ENCODE measurements around the gene RGS1.

RGS1 gene

DNA sequence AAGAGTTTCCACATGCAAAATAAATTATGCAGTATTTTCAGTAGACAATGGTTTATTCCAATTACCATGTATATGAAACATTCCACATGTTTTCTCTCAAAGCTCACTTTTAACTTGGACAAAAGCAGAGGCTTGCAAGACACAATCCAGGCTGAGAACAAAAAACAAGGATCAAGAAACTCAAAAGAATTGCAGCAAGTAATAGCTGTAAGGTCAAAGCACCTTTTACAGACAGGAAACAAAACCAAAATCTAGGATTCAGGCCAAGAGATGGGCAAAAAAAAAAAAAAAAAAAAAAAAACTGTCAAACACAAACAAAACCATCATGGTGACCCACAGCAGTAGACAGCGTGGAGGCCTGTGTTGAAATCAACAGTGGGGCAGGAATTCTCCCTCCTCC, 9.3 kb downstream of the RGS1 start:
- no peak for DNase-seq

DNA sequence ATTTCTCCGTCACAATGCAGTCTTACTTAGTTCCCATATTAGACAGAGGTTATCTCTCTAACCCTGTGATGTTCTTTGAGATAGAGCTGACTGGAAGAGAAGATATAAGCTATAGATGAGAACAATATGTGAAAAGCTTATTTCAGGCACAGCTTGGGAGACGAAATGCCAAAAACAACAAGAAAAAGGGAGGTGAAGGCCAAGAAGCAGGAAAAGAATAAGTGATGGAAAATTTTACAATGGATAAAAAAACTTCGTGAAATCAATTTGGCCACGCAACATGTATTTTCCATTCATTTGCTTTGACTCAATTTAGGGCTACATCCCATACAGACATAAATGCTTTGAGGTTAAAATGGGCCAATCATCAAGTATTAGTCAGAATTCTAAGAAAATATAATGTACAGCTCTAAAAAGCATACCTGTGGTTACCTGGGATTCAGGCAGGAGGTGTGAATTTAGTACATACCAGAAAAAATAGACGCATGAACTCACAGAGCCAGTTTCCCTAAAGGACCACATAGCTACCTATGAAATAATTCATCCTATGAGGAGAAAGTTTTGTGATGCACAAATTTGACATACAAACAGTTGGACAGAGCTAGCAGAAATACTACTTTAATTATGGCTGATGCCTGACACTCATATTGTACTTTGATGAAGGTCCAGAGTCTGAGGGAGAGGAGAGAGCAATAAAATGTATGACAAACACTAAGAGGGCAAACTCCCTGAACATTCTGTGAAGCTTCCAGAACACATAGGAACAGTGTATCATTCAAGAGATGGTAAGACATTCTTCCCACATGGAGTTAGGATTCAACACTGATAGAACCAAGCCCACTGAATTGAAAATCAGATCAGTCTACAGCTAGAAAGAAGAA, 12.1 kb downstream of the RGS1 start:
- no peak for DNase-seq

DNA sequence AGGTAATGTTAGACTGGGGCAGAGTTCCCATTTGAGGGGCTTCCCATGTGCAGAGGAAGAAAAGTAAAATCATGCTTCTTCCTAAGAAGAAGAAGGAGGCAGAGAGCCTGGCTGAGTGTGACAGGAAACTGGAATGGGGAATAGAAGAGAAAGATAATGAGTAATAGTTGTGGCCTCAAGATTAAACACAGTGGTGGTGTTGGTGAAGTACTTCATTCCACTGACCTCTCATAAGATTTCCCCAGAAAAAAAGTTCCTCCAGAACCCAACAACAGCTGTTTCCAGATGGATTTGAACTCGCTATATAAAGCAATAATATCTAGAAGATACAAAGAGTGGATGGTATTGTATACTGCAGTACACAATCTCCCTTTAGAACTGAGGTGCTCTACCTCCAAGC, 13.0 kb downstream of the RGS1 start:
- no peak for DNase-seq

DNA sequence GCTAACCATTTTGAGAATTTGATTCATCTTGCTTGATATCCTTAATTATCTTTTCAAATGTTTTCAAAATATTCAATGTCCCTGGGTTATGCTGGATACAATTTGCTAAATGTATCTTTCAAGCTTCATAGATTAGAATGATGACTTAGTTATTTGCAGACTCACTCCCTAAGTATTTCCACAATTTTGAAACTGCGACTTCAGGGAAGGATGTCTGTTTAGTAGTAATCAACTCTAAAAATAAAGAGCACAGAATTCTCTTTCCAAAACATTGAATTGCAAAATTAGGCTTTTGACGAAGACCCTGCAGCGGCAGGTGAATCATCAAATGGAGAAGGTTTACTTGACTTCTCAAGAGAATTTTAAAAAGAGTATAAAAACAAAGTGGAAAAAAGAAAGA, 14.2 kb downstream of the RGS1 start:
- no peak for DNase-seq

DNA sequence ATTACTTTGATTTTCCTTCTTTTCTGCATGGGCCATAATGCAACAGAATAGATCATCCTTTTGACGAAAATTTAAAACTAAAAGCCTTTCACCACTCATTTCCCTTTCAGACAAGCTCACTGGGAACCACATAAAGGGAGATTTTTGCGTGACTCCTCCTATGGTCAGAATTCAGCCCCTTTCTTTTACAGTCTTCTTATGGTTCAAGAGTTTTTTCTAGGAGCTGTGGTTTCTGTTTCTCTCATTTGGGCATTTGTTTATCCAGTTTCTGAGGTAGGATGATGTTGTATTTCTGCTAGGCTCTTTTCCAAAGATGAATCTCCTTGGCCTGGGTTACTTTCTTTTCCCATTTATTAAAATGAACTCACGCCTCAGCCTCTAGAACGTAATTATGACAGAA, 16.9 kb downstream of the RGS1 start:
- DNase-seq, result no peak

DNA sequence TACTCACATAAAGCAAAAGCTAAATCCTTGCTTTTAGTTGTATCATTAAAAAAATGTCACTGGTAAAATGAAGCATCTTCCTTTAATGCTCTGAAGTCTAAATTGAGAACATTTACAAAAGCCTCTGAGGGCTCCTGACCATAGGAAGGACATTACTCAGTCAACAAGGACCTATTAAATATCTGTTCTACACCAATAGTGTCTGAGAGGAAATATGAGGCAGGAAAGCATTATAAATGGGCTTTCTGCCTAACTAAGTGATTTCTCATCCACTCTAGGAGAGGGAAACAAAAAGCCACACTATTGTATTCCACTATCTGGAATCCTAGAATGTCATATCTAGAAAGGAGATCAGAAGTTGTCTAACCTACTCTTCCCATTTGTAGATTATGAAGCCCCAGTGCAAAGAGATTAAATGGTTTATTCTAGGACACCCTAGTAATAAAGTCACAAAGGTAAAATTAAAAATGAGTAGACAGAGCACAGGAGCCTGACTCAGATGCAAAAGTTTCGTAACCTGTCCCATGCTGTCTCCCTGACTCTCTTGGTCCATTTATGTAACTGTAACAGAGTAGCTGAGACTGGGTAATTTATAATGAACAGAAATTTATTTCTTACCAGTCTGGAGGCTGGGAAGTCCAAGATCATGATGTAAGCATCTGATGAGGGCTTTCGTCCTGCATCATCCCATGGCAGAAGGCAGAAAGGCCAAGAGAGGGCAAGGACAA, 17.6 kb downstream of the RGS1 start:
- no peak for DNase-seq

DNA sequence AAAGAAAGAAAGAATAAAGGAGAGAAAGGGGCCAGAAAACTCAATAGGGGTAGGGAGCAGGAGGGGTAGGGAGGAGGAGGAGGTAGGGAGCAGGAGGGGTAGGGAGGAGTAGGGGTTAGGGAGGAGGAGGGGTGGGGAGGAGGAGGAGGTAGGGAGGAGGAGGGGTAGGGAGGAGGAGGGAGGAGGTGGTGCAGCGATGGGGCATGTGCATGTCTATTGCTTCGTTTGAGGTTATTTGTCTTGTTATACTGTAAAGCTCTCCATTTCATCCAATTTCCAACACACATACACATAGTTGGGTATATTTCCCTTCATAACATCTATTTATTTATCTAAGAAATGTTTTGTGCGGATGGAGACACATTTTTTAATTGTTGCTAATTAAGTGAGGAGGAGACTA, 19.7 kb downstream of the RGS1 start:
- DNase-seq, result no peak

DNA sequence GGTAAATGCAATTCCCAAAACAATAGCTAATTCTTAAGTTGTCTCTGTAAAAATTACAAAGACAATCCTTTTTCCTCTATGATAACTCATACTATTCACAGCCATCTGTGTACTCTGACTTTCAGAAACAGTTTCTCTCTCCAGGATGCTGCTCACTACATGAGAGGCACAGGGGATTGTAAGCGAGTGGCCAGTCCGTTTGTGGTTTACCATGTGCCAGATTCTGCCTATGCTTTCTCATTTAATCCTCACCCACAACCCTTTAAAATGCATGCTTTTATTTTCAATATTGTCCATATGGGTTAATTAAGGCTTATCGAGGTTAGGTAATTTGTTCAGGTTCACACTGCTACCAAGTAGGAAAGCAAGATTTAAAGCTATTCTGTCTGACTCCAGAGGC, 23.0 kb downstream of the RGS1 start:
- DNase-seq, result no peak

DNA sequence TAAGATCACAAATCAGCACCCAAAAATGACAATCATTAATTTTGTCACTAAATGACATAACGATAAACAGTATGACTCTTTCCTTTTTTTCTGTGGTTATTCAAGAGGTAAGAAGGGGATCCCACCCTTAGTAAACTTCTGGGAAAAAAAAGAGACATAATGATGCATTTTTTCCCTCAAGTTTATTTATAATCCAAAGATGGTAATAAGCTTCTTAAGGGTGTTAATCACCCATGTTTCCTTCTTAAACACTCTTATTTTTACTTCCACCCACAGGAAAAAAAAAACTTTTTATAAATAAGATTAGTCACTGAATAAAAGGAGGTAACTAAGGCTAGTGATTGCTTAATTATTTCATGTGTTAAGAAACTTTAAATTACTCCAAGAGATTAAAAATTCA, 24.7 kb downstream of the RGS1 start:
- no peak for DNase-seq

DNA sequence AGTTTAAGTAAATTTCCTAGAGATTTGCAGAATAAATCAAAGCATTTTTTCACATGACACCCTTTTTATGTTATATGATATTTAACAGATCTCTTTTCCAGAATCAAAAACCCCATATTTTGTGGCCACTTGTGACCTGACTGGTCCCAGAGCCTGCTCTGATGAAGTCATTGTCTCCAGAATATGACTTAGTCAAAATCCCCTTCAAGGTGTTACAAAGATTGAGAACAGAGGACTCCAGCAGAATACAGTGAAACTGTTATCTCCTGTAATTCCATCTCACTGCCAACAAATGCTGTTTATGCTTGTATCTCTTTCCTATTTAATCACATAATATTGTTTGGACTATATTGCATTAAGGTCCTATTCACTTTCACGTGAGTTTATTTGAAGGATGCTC, 25.6 kb downstream of the RGS1 start:
- DNase-seq, result no peak

DNA sequence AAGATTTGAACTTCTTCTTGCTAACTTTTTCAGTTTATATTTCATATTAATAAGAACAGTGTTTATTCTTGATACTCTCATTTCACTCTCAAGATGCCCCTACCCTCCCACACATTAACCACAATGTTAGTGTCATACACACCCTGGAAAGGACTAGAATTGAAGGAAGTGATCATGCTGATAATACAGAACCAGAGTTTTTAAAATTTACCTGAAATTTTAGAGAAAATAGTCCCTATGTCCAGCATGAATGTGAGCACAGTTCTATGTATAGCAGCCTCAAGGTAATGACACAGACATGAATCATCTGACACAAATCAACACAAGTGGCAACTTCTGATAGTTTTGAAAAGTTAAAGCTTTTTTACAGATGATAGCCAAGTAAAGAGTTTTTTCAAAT, 26.0 kb downstream of the RGS1 start:
- DNase-seq, result no peak

DNA sequence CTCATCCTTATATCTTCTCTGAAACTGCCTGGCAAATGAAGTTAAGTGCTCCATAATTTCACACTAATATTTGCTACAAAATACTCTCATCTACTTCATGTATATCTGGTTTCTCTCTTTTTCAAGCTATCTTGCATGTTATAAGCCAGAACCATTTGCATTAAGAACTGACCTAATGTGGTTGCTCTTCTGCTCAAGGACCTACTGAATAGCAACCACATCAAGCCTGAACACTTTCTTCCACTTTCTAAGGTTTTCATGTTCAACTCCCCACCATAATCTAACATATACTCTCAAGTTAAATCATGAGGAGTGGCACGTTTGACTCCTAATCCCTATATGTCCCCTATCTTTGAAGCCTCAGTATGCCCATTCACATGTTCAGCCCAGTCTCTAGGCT, 27.2 kb downstream of the RGS1 start:
- no peak for DNase-seq

DNA sequence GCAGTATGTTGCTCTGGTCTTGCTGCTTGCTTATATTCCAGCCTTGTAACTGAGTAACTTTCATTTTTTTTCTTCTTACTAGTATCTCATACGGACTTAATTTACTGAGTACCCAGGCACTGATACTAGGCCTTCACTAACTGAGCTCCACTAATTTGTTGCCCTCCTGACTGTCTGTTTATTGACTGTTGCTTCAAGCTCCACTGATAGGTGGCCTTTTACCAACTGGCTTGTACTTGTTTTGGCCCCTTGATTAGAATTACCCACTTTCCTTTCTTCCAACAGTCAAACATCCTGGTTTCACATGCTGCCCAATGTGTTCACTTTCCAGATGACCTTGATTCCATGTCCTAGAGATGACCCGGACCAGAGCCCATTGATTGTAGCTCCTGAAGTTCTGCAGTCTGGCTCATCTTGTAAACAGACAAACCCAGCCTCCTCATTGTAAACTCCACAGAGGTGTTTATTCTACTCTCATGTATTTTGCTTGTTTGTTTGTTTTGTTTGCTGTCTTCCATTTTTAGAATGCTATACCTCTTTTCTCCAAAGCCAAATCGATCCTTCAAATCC, 27.7 kb downstream of the RGS1 start:
- DNase-seq, result no peak

DNA sequence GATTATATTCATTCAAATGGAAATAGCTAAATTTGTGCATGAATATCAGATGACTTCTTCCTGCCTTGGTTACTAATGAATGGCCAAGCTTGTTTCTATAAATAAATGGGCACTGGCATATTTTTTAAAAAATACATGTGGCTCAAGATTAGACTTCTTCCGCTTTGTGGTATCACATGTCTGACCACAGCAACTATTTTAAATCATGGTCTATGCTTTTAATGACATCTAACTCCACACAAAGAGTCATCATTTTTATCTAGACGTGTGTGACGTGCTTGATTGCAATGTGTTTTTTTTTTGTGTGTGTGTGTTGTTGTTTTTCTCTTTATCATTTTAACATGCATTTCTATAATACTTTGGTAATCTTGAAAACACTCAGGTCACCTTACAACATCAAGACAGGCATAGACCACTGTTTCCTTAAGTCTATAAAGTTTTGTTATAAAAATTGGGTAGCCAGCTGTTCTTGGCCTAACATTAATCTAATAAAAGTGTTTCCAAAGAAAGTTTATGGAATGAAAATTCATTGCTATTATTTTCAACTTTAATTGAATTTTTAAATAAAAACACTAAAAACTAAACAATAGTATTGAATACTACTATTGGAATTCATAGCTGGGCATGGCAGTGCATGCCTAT, 29.5 kb downstream of the RGS1 start:
- DNase-seq, result no peak

DNA sequence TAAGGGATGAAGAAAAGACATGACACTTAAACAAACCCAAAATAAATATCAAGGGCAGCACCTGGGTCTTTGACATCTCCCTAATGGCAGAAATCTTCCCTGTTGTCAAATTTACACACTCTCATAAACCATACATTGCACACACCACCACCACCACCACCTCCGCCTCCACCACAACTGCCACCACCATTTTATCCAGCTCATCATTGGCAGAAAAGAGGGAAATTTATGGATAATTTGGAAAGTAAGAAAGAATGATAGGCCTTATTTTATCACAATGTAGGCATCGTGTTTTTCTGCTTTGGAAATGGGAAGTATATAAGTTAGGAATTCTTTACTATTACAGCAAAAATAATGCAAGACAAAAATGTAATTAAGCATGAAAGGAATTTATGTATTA, 33.1 kb downstream of the RGS1 start:
- no peak for DNase-seq

DNA sequence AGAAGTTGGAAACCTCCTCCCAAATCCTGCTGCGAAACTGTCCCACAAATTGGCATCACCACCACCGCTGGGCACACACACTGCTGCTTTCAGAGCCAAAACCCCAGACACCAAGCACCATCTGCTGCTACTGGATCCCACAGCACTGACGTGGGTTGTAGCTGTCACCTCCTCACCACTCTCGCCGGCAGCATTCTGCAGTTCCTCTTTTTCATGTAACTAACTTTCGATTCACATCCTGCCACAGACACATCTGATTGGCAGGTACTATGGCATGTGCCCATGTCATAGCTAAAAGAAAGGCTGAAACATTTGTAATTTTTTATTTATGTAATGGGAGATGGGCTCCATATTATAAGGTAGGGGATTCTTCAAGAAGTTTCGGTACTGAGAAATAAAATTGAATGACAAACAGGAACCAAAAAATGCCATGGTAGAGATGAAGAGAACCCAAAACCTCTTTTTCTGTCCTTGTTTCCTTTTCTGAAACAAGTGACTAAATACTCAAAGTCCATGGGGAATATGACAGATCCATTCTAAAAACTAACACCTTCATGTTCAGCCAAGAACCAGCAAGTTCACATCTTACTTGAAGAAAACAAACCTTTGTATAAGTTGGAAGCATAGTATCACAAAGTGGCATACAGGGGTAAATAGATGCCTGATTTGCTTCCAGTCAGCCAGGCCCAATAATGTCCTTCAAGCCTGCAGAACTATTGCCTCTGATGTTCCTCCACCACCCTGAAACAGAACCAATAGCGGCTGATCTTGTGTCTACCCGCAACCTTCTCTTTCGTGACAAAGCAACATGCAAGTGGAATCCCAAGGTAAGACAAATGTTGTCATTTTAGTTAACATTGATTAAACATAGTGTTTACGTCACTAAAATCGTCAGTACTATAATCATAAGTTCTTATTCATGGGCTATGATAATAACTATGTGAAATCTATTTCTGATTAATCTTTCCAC, 33.8 kb downstream of the RGS1 start:
- peak; percentile 26 for DNase-seq

DNA sequence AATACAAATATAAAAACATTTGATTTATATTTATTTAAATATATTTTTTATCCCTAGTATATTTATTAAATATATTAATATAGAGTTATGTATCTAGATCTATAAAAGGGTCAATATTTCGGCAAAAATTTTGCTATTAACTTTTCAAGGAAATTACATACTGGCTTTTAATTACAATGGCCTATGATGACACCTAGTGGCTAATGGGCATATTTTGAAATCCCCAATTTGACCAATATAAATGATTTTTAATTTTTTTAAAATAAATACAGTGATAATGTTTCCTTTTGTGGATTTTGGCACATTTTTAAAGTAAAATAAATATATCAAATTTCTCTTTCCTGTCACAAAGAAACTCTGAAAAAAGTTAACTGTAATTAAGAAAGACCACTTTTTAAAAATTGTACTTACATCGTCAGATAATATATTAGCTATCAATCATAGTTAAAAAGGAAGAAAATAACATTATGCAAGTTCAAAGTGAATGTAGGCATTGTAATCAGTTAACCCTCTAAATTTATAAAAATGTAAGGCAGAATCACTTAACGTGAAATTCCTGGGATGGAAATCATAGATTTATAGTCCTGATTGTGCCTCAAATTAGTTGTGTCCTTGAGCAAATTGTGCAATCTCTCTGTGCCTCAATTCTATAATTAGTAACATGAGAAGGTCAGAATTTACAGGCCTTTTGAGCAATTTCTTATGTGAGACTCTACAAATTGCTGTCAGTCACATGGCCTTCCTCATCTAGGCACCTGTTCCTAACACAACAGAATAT, 34.7 kb downstream of the RGS1 start:
- DNase-seq, result no peak

DNA sequence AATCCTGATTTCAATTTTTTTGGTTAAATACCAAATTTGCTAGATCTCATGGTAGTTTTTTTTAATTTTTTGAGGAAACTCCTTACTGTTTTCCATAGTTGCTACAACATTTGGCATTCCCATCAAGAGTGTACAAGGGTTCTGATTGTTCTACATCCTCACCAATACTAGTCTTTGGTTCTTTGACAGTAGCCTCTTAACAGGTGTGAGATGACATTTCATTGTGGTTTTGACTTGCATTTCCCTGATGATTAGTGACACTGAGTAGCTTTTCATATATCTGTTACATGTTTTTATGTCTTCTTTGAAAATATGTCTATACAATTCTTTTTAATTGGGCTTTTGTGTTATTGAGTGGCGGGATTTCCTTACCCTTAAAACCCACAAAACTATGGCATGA, 39.5 kb downstream of the RGS1 start:
- no peak for DNase-seq

DNA sequence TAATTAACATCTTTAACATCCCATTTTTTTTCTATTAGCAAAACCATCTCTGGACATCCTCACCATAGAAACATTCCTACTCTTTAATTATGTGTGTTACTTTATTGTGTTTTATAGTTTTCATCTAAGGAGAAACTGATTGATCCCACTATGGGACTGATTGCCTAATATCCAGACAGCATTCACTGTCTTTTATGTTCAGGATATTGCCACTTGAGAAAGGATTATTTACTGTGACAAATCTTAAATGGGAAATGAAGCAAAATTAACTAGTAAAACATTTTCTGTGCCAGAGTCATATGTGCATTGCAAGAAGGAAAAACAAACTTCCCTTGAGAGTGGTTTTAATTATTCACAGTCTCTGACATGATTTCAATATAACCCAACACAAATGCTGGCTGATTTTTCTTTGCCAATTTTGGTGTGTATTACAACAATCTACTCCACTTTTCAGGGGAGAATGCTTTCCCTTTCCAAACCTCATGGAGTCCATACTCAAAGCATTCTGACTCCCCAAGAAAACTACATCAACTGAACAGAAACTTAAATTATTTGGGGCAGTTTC, 44.6 kb downstream of the RGS1 start:
- no peak for DNase-seq

DNA sequence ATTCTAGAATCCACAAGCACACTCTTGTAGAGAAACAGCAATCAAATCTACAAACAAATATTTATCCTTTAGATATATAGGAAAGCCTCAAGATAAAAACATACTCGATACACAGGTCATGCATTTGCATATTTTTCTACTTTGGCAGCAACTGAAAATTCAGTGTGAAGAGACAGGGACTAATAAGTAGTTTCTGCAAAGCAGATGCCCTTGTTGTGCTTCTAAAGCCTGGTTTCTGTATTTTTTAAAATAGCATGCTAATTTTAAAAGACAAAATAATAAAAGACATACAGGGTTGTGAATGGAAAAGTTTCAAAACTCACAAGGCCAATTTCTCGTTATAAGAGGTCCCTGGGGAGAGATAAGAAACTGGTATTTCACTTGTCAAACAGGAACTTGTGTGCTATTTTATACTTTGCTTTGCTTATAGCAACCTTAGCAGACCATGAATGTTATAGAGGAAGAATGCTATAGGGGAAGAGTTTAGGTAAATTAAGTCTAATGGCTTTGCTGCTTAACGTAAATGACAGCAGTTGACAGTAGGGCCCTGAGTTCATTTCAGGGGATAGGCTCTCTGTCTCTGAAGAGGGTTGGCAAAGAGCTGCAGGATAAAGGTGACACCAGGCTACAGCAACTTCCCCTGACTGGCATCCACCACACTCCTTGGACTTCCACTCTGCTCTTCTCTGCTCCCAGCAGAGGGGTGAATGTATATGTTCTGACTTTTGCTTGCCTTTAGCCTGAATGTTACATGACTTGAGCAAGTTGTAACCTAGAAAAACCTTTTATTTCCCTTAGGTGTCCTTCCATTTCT, 51.0 kb downstream of the RGS1 start:
- DNase-seq, result no peak

Measured in T-helper 9 cell (primary cell).